Testis (tissue), 2 donors: ENCODE data around the gene NID1.
"Not testable (repeated sequence)": the region's sequence is repeated elsewhere in the genome, so short reads cannot be mapped to it uniquely, and the experiment has no call there.

Experiments
- POLR2A ChIP-seq: fragments of 450-650 bp; IDR thresholded peaks from one replicate; pipeline ENCODE4 v1.6.1; 2017; ENCODE audit warnings: antibody characterized with exemption, mild to moderate bottlenecking, moderate library complexity
- TF ChIP-seq, protein P1 (sequence below), 3 experiments: fragments of 450-650 bp in 2 of 3; fragments of 200-600 bp in 1 of 3; sonication (generic) in 1 of 3; IDR thresholded peaks; one replicate each; pipeline ENCODE4 v1.5.1; 2016 to 2019; ENCODE audit warnings: antibody characterized with exemption in 3 of 3, mild to moderate bottlenecking in 2 of 3, moderate library complexity in 1 of 3

GRCh38 chr1:236096660-236097482, 32.0 kb upstream of the NID1 start:
- TF ChIP-seq, protein P1, sequence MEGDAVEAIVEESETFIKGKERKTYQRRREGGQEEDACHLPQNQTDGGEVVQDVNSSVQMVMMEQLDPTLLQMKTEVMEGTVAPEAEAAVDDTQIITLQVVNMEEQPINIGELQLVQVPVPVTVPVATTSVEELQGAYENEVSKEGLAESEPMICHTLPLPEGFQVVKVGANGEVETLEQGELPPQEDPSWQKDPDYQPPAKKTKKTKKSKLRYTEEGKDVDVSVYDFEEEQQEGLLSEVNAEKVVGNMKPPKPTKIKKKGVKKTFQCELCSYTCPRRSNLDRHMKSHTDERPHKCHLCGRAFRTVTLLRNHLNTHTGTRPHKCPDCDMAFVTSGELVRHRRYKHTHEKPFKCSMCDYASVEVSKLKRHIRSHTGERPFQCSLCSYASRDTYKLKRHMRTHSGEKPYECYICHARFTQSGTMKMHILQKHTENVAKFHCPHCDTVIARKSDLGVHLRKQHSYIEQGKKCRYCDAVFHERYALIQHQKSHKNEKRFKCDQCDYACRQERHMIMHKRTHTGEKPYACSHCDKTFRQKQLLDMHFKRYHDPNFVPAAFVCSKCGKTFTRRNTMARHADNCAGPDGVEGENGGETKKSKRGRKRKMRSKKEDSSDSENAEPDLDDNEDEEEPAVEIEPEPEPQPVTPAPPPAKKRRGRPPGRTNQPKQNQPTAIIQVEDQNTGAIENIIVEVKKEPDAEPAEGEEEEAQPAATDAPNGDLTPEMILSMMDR (IDR thresholded peaks at IDR 0.05): not testable (repeated sequence)
- not testable (repeated sequence) for TF ChIP-seq POLR2A
